ENCODE results near the gene NPRL2. TPM values are rescaled to one million over a fixed set of nuclear protein-coding genes. Genes with fewer than 3 reads are reported as not detected.

Gene NPRL2
- total and polyA plus RNA-seq, 2 of the 8 experiments (the other 6 are each of a cell fraction or from before 2014, with no cell fraction given): 28.4 to 51.4 TPM

DNA sequence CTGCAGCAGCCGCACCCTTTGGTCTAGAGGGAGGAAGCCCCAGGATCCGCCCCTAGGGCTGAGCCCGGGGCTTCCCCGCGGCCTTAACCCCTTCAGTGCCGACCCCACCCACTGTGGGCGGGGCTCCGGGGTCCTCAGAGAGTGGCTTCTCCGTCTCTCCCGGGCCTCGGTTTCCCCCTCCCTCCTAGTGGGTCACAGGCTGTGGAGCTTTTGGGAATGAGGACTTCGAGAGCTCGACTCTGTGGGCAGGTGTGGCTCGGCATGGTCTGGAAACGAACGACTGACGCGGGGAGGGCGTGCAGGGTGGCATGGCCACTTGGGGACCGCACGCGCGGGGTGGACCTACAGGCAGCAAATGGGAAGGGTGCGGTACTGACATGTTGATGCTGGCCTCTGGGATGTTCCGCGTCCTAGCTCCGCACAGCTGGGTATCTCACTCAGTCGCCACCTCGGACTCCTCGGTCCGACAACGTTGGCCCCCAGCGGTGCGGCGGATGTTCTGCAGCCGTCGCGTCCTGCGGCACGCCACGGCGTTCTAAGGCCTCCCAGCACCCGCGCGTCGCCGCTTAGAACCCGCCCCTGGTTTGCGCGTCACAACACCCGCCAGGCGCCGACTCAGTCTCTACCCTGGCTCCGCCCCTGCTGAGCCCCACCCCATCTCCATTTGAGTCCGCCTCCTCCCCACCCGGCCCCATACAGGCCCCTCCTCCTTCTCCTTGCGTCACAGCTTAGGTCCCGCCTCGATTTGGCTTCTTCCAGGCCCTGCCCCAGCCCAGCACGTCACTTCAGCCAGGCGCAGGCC, 51.5 kb downstream of the NPRL2 start, which contains the start of the genes HYAL3 and NAA80 (continued):
- TF ChIP-seq SIN3A (conservative IDR thresholded peaks at IDR 0.05 in 1 of 2, IDR thresholded peaks at IDR 0.05 in 1 of 2; ENCODE audit: low read depth in 1 of 2, low read length in 2 of 2) (peak in 1 of 2 experiments; percentile 89; a peak in 2 of 4 replicates), CBX8 (IDR thresholded peaks at IDR 0.05; ENCODE audit: borderline replicate concordance, low read depth, low read length) (no peak), TAF7 (optimal IDR thresholded peaks at IDR 0.05; ENCODE audit: borderline replicate concordance, low read depth, low read length) (no peak), POU5F1 (IDR thresholded peaks at IDR 0.05; ENCODE audit: low read depth, low read length) (no peak), SP2 (IDR thresholded peaks at IDR 0.05; ENCODE audit: low read length) (no peak), GABPA (IDR thresholded peaks at IDR 0.05; ENCODE audit: borderline replicate concordance, insufficient read depth, low read length) (no peak), ASH2L (IDR thresholded peaks at IDR 0.05; ENCODE audit: low read length) (peak; percentile 98), EP300 (IDR thresholded peaks at IDR 0.05; ENCODE audit: borderline replicate concordance in 1 of 2, low read depth in 2 of 2, low read length in 2 of 2) (no peak)
- TF ChIP-seq, protein P1, sequence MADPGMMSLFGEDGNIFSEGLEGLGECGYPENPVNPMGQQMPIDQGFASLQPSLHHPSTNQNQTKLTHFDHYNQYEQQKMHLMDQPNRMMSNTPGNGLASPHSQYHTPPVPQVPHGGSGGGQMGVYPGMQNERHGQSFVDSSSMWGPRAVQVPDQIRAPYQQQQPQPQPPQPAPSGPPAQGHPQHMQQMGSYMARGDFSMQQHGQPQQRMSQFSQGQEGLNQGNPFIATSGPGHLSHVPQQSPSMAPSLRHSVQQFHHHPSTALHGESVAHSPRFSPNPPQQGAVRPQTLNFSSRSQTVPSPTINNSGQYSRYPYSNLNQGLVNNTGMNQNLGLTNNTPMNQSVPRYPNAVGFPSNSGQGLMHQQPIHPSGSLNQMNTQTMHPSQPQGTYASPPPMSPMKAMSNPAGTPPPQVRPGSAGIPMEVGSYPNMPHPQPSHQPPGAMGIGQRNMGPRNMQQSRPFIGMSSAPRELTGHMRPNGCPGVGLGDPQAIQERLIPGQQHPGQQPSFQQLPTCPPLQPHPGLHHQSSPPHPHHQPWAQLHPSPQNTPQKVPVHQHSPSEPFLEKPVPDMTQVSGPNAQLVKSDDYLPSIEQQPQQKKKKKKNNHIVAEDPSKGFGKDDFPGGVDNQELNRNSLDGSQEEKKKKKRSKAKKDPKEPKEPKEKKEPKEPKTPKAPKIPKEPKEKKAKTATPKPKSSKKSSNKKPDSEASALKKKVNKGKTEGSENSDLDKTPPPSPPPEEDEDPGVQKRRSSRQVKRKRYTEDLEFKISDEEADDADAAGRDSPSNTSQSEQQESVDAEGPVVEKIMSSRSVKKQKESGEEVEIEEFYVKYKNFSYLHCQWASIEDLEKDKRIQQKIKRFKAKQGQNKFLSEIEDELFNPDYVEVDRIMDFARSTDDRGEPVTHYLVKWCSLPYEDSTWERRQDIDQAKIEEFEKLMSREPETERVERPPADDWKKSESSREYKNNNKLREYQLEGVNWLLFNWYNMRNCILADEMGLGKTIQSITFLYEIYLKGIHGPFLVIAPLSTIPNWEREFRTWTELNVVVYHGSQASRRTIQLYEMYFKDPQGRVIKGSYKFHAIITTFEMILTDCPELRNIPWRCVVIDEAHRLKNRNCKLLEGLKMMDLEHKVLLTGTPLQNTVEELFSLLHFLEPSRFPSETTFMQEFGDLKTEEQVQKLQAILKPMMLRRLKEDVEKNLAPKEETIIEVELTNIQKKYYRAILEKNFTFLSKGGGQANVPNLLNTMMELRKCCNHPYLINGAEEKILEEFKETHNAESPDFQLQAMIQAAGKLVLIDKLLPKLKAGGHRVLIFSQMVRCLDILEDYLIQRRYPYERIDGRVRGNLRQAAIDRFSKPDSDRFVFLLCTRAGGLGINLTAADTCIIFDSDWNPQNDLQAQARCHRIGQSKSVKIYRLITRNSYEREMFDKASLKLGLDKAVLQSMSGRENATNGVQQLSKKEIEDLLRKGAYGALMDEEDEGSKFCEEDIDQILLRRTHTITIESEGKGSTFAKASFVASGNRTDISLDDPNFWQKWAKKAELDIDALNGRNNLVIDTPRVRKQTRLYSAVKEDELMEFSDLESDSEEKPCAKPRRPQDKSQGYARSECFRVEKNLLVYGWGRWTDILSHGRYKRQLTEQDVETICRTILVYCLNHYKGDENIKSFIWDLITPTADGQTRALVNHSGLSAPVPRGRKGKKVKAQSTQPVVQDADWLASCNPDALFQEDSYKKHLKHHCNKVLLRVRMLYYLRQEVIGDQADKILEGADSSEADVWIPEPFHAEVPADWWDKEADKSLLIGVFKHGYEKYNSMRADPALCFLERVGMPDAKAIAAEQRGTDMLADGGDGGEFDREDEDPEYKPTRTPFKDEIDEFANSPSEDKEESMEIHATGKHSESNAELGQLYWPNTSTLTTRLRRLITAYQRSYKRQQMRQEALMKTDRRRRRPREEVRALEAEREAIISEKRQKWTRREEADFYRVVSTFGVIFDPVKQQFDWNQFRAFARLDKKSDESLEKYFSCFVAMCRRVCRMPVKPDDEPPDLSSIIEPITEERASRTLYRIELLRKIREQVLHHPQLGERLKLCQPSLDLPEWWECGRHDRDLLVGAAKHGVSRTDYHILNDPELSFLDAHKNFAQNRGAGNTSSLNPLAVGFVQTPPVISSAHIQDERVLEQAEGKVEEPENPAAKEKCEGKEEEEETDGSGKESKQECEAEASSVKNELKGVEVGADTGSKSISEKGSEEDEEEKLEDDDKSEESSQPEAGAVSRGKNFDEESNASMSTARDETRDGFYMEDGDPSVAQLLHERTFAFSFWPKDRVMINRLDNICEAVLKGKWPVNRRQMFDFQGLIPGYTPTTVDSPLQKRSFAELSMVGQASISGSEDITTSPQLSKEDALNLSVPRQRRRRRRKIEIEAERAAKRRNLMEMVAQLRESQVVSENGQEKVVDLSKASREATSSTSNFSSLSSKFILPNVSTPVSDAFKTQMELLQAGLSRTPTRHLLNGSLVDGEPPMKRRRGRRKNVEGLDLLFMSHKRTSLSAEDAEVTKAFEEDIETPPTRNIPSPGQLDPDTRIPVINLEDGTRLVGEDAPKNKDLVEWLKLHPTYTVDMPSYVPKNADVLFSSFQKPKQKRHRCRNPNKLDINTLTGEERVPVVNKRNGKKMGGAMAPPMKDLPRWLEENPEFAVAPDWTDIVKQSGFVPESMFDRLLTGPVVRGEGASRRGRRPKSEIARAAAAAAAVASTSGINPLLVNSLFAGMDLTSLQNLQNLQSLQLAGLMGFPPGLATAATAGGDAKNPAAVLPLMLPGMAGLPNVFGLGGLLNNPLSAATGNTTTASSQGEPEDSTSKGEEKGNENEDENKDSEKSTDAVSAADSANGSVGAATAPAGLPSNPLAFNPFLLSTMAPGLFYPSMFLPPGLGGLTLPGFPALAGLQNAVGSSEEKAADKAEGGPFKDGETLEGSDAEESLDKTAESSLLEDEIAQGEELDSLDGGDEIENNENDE (IDR thresholded peaks at IDR 0.05; ENCODE audit: insufficient replicate concordance, low read length): no peak

Data from H1 (cell line).